ENCODE measurements around the gene UCHL1. TPM values are rescaled to one million over a fixed set of nuclear protein-coding genes. Genes with fewer than 3 reads are reported as not detected.

UCHL1 gene
- total RNA-seq, 6 experiments from 2014 or later: 0.44 to 8.7 (median 1.6) TPM; not detected in 1

- Histone ChIP-seq H3K9me3 (no peaks in the 10 kb centered on the region), H3K27ac (peak overlapping the region in 2 of 3 donors; percentile 25 to 78), H3K4me1 (peaks cover 0 to 24% (median 6%) of the 10 kb centered on the region in 4 donors), H3K36me3 (no peaks in the 10 kb centered on the region), H3K4me3 (peak overlapping the region; percentile 14 to 89 (median 71)), H3K27me3 (no peaks in the 10 kb centered on the region)
- no peak for DNase-seq
- TF ChIP-seq, protein P1, sequence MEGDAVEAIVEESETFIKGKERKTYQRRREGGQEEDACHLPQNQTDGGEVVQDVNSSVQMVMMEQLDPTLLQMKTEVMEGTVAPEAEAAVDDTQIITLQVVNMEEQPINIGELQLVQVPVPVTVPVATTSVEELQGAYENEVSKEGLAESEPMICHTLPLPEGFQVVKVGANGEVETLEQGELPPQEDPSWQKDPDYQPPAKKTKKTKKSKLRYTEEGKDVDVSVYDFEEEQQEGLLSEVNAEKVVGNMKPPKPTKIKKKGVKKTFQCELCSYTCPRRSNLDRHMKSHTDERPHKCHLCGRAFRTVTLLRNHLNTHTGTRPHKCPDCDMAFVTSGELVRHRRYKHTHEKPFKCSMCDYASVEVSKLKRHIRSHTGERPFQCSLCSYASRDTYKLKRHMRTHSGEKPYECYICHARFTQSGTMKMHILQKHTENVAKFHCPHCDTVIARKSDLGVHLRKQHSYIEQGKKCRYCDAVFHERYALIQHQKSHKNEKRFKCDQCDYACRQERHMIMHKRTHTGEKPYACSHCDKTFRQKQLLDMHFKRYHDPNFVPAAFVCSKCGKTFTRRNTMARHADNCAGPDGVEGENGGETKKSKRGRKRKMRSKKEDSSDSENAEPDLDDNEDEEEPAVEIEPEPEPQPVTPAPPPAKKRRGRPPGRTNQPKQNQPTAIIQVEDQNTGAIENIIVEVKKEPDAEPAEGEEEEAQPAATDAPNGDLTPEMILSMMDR (IDR thresholded peaks at IDR 0.05): peak in 1 of 4 donors; percentile 24
- TF ChIP-seq POLR2A (IDR thresholded peaks at IDR 0.05): no peak
- peak in 1 of 4 donors; percentile 0 for ATAC-seq
- intact Hi-C loops (cut with DNase I): loop anchor here (5.0 kb wide), 3 partner anchors 67 to 292 kb away; no protein-coding TSS in a partner anchor
- 8% methylated on average over 6 of the region's 8 CpGs for WGBS (ENCODE audit: insufficient coverage, low coverage, low lambda C conversion rate, missing lambda C conversion rate)
Observed at GRCh38 chr4:41214825-41215146, 41.9 kb upstream of the UCHL1 start.

GRCh38 chr4:41215155-41215554 is 41.6 kb upstream of the UCHL1 start:
- ATAC-seq: no peak
- 24% methylated on average over 7 of the region's 9 CpGs for WGBS (ENCODE audit: insufficient coverage, low coverage, low lambda C conversion rate, missing lambda C conversion rate)
- Histone ChIP-seq H3K27me3 (no peaks in the 10 kb centered on the region), H3K27ac (peak overlapping the region in 2 of 3 donors; percentile 25 to 78), H3K4me1 (peaks cover 0 to 20% (median 4%) of the 10 kb centered on the region in 4 donors), H3K36me3 (no peaks in the 10 kb centered on the region), H3K9me3 (no peaks in the 10 kb centered on the region), H3K4me3 (no peak overlapping the region)
- TF ChIP-seq, protein P1 (IDR thresholded peaks at IDR 0.05): no peak
- no peak for TF ChIP-seq POLR2A (IDR thresholded peaks at IDR 0.05)
- DNase-seq: no peak
- intact Hi-C loops (cut with DNase I): loop anchor here in 1 of 2 donors (5.0 kb wide), 1 partner anchor 238 kb away; no protein-coding TSS in a partner anchor

DNA sequence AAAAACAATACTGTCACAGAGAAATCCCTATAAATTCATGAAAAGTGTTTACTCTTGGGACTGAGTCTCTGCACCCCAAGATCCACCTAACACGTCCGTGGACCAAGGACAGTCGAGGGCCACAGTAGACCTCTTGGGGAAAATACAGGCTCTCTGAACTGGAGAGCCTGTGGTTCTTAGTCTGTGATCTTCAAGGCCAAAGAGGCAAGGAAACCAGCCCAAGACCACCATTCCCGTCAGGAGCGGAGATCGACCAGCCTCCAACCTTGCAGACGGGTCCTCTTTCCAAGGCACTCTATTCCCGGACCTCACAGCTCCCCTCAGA is 40.8 kb upstream of the UCHL1 start:
- TF ChIP-seq, protein P1 (IDR thresholded peaks at IDR 0.05): no peak
- TF ChIP-seq POLR2A (IDR thresholded peaks at IDR 0.05): no peak
- intact Hi-C loops (cut with DNase I): loop anchor here in 1 of 2 donors (5.0 kb wide), 1 partner anchor 239 kb away; no protein-coding TSS in a partner anchor
- H3K27me3 ChIP-seq: no peaks in the 10 kb centered on the region
- WGBS (ENCODE audit: insufficient coverage, low coverage, low lambda C conversion rate, missing lambda C conversion rate): 20% methylated on average over 3 of the region's 8 CpGs
- peak overlapping the region; percentile 45 to 68 (median 67) for H3K4me3 ChIP-seq
- H3K4me1 ChIP-seq: peaks cover 0 to 18% (median 3%) of the 10 kb centered on the region in 4 donors
- no peaks in the 10 kb centered on the region for H3K9me3 ChIP-seq
- H3K27ac ChIP-seq: peak overlapping the region; percentile 82 to 95 (median 87)
- ATAC-seq (no peak), DNase-seq (no peak)
- H3K36me3 ChIP-seq: no peaks in the 10 kb centered on the region

- ATAC-seq (peak; percentile 55 to 75 (median 60)), DNase-seq (peak; percentile 82 to 90 (median 89))
- WGBS (ENCODE audit: insufficient coverage, low coverage, low lambda C conversion rate, missing lambda C conversion rate): 11% methylated on average over 5 of the region's 59 CpGs
- intact Hi-C loops (cut with DNase I): loop anchor here in 1 of 2 donors (5.0 kb wide), 1 partner anchor 239 kb away; no protein-coding TSS in a partner anchor
- no peaks in the 10 kb centered on the region for H3K27me3 ChIP-seq
- peak overlapping the region; percentile 82 to 95 (median 87) for H3K27ac ChIP-seq
- H3K36me3 ChIP-seq: no peaks in the 10 kb centered on the region
- peaks cover 0 to 18% (median 3%) of the 10 kb centered on the region in 4 donors for H3K4me1 ChIP-seq
- peak overlapping the region; percentile 45 to 68 (median 67) for H3K4me3 ChIP-seq
- no peaks in the 10 kb centered on the region for H3K9me3 ChIP-seq
- TF ChIP-seq POLR2A (IDR thresholded peaks at IDR 0.05): peak; percentile 79
- TF ChIP-seq, protein P1 (IDR thresholded peaks at IDR 0.05): peak; percentile 22 to 44 (median 32)
Observed at GRCh38 chr4:41216294-41217019, 40.3 kb upstream of the UCHL1 start.

All from right lobe of liver (tissue), 6 donors.